GM23338 (cell line): ENCODE data around the gene RAB11B. TPM values are rescaled to one million over a fixed set of nuclear protein-coding genes. Genes with fewer than 3 reads are reported as not detected.

Experiments used
- ATAC-seq: fragments of 200-7000 bp; cut with Tn5 transposase; 3 replicates; pipeline ENCODE4 v1.9.1; 2020
- DNase-seq: peaks from one replicate; pipeline ENCODE4 v3.0.0-alpha.2; 2015; ENCODE audit warnings: low spot score
- H2AFZ ChIP-seq: fragments of 200-600 bp; sonication (generic); 2 replicates; pipeline ENCODE4 v1.8.0; 2016; ENCODE audit warnings: antibody characterized with exemption, mild to moderate bottlenecking, moderate library complexity
- H3F3A ChIP-seq: fragments of 200-600 bp; sonication (generic); replicated peaks from 2 replicates; pipeline ENCODE4 v1.8.0; 2017; ENCODE audit warnings: antibody characterized with exemption, mixed run types, low read depth
- H3K27ac ChIP-seq: fragments of 200-600 bp; sonication (generic); 2 replicates; pipeline ENCODE4 v1.6.1; 2016; ENCODE audit warnings: low read depth
- H3K27me3 ChIP-seq: fragments of 200-600 bp; sonication (generic); 2 replicates; pipeline ENCODE4 v1.8.0; 2016; ENCODE audit warnings: mild to moderate bottlenecking, mixed run types, moderate library complexity; ENCODE audit not compliant: insufficient read depth
- H3K36me3 ChIP-seq: fragments of 200-600 bp; sonication (generic); 2 replicates; pipeline ENCODE4 v1.8.0; 2016; ENCODE audit warnings: mild to moderate bottlenecking; ENCODE audit not compliant: insufficient read depth
- H3K4me1 ChIP-seq: fragments of 200-600 bp; sonication (generic); 2 replicates; pipeline ENCODE4 v1.8.0; 2016; ENCODE audit warnings: mild to moderate bottlenecking, moderate library complexity; ENCODE audit not compliant: insufficient read depth
- H3K4me2 ChIP-seq: fragments of 200-600 bp; sonication (generic); 2 replicates; pipeline ENCODE4 v1.7.1; 2017; ENCODE audit warnings: mixed run types
- H3K4me3 ChIP-seq: fragments of 200-600 bp; sonication (generic); 2 replicates; pipeline ENCODE4 v1.6.1; 2016; ENCODE audit warnings: mixed run types
- H3K79me2 ChIP-seq: fragments of 200-600 bp; sonication (generic); replicated peaks from 2 replicates; pipeline ENCODE4 v1.8.0; 2017; ENCODE audit warnings: mild to moderate bottlenecking; ENCODE audit not compliant: insufficient read depth
- H3K9me2 ChIP-seq: fragments of 200-600 bp; sonication (generic); 2 replicates; pipeline ENCODE4 v1.8.0; 2017; ENCODE audit not compliant: insufficient read depth
- H4K20me1 ChIP-seq: fragments of 200-600 bp; sonication (generic); replicated peaks from 2 replicates; pipeline ENCODE4 v1.8.0; 2017; ENCODE audit warnings: mild to moderate bottlenecking; ENCODE audit not compliant: insufficient read depth
- H3K27ac Mint-ChIP-seq: 2 replicates; pipeline ENCODE4 v1.8.0; 2020; ENCODE audit warnings: inconsistent platforms, mild to moderate bottlenecking, moderate library complexity, mixed read lengths
- H3K27me3 Mint-ChIP-seq: 3 replicates; pipeline ENCODE4 v1.8.0; 2022; ENCODE audit warnings: low read depth, mild to moderate bottlenecking, moderate library complexity, mixed read lengths, inconsistent platforms; ENCODE audit not compliant: insufficient read depth, poor library complexity
- H3K36me3 Mint-ChIP-seq: 3 replicates; pipeline ENCODE4 v1.8.0; 2021; ENCODE audit warnings: low read depth, mild to moderate bottlenecking, inconsistent platforms, moderate library complexity, mixed read lengths
- H3K4me1 Mint-ChIP-seq: 3 replicates; pipeline ENCODE4 v1.8.0; 2020; ENCODE audit warnings: mild to moderate bottlenecking, inconsistent platforms, mixed read lengths
- H3K4me3 Mint-ChIP-seq: 3 replicates; pipeline ENCODE4 v1.8.0; 2021; ENCODE audit warnings: moderate library complexity, mild to moderate bottlenecking, inconsistent platforms, mixed read lengths
- H3K9me3 Mint-ChIP-seq: 3 replicates; pipeline ENCODE4 v1.8.0; 2020; ENCODE audit warnings: moderate library complexity, mild to moderate bottlenecking, inconsistent platforms, mixed read lengths
- JUNB ChIP-seq: IDR thresholded peaks from one replicate; pipeline ENCODE4 v1.6.1; 2016; ENCODE audit warnings: antibody characterized with exemption; ENCODE audit not compliant: unreplicated experiment
- POLR2AphosphoS5 ChIP-seq: IDR thresholded peaks from 2 replicates; pipeline ENCODE4 v1.6.1; 2016; ENCODE audit warnings: antibody characterized with exemption, low read depth
- ZNF114 ChIP-seq: fragments of 250-450 bp; sonication (Bioruptor Pico); IDR thresholded peaks from 2 replicates; pipeline ENCODE4 v1.5.0; 2020; ENCODE audit warnings: mild to moderate bottlenecking, moderate library complexity
- ZNF331 ChIP-seq: fragments of 250-450 bp; sonication (Bioruptor Pico); IDR thresholded peaks from 2 replicates; pipeline ENCODE4 v1.5.0; 2020; ENCODE audit warnings: low read depth, mild to moderate bottlenecking, moderate library complexity
- ZNF462 ChIP-seq: fragments of 250-450 bp; sonication (Bioruptor Pico); IDR thresholded peaks from 2 replicates; pipeline ENCODE4 v1.5.0; 2020; ENCODE audit warnings: mild to moderate bottlenecking, moderate library complexity
- polyA plus RNA-seq: library from polyadenylated mRNA; unstranded; fragments of >200 nt; fragmentation: Nextera tagmentation; extraction: Ambion mirVana; gene quantifications from 2 replicates; pipeline ENCODE4 v1.2.1, GENCODE V29; 2016
- total RNA-seq: library from RNA; depleted of rRNA; stranded (reverse); fragments of >200 nt; shearing (Covaris generic); gene quantifications from 2 replicates; pipeline ENCODE4 v1.2.3, GENCODE V29; 2014
- TF ChIP-seq, protein P1 (sequence below), 2 experiments: fragments of 200-600 bp in 1 of 2; sonication (generic) in 1 of 2; conservative IDR thresholded peaks; 2 replicates each; pipeline versions ENCODE4 v1.5.1 to v1.6.1; 2016 to 2017; ENCODE audit warnings: antibody characterized with exemption in 2 of 2, low read depth in 2 of 2, mild to moderate bottlenecking in 2 of 2, moderate library complexity in 1 of 2

Gene RAB11B
- total and polyA plus RNA-seq, 2 experiments from 2014 or later, result 66.0 to 79.6 TPM

DNA sequence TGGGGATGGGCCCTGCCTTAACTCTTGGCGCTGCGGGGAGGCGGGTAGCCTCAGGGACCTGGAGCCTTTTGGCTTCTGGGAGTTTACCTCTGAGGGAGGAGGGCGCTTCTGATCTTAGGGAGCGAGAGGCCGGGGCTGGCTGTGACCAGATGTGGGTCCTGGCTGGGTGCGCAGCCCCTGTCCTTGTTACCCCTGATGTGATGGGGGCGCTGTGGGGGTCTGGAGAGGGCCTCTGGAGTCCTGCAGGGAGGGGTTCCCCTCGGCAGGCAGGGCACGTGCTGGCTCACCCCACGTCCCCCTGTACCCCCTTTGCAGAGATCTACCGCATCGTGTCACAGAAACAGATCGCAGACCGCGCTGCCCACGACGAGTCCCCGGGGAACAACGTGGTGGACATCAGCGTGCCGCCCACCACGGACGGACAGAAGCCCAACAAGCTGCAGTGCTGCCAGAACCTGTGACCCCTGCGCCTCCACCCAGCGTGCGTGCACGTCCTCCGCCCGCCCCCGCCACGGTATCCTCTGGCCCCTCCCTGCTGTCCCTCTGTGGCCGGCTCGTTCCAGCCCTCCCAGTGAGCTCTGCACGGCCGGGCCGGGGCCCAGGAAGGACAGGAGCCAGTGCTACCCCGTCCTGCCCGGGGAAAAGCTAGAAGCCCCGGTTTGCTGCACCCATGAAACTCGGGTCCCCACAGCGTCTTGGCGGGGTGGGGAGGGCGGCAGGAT lies 13.1 kb downstream of the RAB11B start:
- H2AFZ ChIP-seq, result no peak overlapping the region
- ATAC-seq (no peak), DNase-seq (no peak)
- TF ChIP-seq POLR2AphosphoS5, result no peak
- TF ChIP-seq, protein P1, sequence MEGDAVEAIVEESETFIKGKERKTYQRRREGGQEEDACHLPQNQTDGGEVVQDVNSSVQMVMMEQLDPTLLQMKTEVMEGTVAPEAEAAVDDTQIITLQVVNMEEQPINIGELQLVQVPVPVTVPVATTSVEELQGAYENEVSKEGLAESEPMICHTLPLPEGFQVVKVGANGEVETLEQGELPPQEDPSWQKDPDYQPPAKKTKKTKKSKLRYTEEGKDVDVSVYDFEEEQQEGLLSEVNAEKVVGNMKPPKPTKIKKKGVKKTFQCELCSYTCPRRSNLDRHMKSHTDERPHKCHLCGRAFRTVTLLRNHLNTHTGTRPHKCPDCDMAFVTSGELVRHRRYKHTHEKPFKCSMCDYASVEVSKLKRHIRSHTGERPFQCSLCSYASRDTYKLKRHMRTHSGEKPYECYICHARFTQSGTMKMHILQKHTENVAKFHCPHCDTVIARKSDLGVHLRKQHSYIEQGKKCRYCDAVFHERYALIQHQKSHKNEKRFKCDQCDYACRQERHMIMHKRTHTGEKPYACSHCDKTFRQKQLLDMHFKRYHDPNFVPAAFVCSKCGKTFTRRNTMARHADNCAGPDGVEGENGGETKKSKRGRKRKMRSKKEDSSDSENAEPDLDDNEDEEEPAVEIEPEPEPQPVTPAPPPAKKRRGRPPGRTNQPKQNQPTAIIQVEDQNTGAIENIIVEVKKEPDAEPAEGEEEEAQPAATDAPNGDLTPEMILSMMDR (conservative IDR thresholded peaks at IDR 0.05; ENCODE audit: low read depth in 2 of 2), result 0 out of 4 replicates have a peak, but pooled peaks of 1 of the 2 experiments have one; percentile 6
- no peak for TF ChIP-seq JUNB
- TF ChIP-seq ZNF331 (CRISPR knock-in tag), result no peak
- no peak for TF ChIP-seq ZNF462 (CRISPR knock-in tag)
- TF ChIP-seq ZNF114, result no peak
- Mint-ChIP-seq H3K36me3 (peaks cover 28% of the 10 kb centered on the region), H3K27ac (no peak overlapping the region), H3K4me3 (no peak overlapping the region), H3K9me3 (no peaks in the 10 kb centered on the region), H3K4me1 (no peaks in the 10 kb centered on the region), H3K27me3 (peaks cover 8% of the 10 kb centered on the region)
- no peak overlapping the region for H3K27ac ChIP-seq
- peaks cover 9% of the 10 kb centered on the region for H3K79me2 ChIP-seq
- H3K4me1 ChIP-seq, result no peaks in the 10 kb centered on the region
- H3K4me2 ChIP-seq, result no peak overlapping the region
- no peaks in the 10 kb centered on the region for H3K9me2 ChIP-seq
- H3K27me3 ChIP-seq, result no peaks in the 10 kb centered on the region
- 0 out of 2 replicates have a peak, but pooled peaks cover 2% of the 10 kb centered on the region for H3F3A ChIP-seq
- H3K36me3 ChIP-seq, result no peaks in the 10 kb centered on the region
- H4K20me1 ChIP-seq, result no peaks in the 10 kb centered on the region; the same call in 1 of the 2 replicates
- no peak overlapping the region for H3K4me3 ChIP-seq
